Neural cell (in vitro differentiated cells): ENCODE results near the gene MEF2A.

Experiments
- EP300 ChIP-seq: fragments of 450-650 bp; conservative IDR thresholded peaks from 2 replicates; pipeline ENCODE4 v1.6.1; 2014; ENCODE audit warnings: antibody characterized with exemption, mild to moderate bottlenecking, moderate library complexity; ENCODE audit not compliant: poor library complexity, severe bottlenecking
- EZH2 ChIP-seq: fragments of 200-600, 300-800 bp; shearing (Covaris generic), sonication (generic); IDR thresholded peaks from 2 replicates; pipeline ENCODE4 v1.6.1; 2014; ENCODE audit warnings: antibody characterized with exemption, low read length, borderline replicate concordance, mild to moderate bottlenecking; ENCODE audit not compliant: insufficient read depth, poor library complexity, severe bottlenecking
- MXI1 ChIP-seq: fragments of 450-650 bp; conservative IDR thresholded peaks from 2 replicates; pipeline ENCODE4 v1.6.1; 2014; ENCODE audit warnings: antibody characterized with exemption, mild to moderate bottlenecking; ENCODE audit not compliant: poor library complexity, severe bottlenecking
- POLR2AphosphoS5 ChIP-seq: IDR thresholded peaks from 2 replicates; pipeline ENCODE4 v1.6.1; 2012
- RAD21 ChIP-seq: fragments of 450-650 bp; conservative IDR thresholded peaks from 2 replicates; pipeline ENCODE4 v1.6.1; 2014; ENCODE audit warnings: antibody characterized with exemption, mild to moderate bottlenecking, moderate library complexity
- TF ChIP-seq, protein P1 (sequence below): fragments of 450-650 bp; IDR thresholded peaks from 2 replicates; pipeline ENCODE4 v1.5.1; 2014; ENCODE audit warnings: antibody characterized with exemption, mild to moderate bottlenecking, moderate library complexity; ENCODE audit not compliant: poor library complexity, severe bottlenecking

DNA sequence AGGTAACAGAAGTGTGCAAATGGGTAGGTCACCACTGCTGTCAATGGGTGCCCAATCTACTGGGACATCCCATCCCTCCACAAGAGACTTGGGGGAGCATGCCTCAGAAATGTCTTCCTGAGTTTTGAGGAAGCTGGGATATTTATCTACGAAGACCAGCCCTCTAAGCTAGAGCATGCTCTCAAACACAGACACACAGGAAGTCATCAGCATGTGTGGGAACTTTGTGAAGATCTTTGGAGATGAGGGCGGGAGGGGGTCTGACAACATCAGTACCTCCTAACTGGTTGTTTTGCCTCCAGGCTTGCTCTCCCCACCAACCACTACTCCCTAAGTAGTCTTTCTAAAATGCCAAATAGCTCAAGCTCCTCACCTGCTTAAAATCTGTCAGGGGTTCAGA lies 3.5 kb upstream of the MEF2A start:
- TF ChIP-seq, protein P1, sequence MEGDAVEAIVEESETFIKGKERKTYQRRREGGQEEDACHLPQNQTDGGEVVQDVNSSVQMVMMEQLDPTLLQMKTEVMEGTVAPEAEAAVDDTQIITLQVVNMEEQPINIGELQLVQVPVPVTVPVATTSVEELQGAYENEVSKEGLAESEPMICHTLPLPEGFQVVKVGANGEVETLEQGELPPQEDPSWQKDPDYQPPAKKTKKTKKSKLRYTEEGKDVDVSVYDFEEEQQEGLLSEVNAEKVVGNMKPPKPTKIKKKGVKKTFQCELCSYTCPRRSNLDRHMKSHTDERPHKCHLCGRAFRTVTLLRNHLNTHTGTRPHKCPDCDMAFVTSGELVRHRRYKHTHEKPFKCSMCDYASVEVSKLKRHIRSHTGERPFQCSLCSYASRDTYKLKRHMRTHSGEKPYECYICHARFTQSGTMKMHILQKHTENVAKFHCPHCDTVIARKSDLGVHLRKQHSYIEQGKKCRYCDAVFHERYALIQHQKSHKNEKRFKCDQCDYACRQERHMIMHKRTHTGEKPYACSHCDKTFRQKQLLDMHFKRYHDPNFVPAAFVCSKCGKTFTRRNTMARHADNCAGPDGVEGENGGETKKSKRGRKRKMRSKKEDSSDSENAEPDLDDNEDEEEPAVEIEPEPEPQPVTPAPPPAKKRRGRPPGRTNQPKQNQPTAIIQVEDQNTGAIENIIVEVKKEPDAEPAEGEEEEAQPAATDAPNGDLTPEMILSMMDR, result no peak
- TF ChIP-seq MXI1 (no peak), RAD21 (no peak), POLR2AphosphoS5 (no peak), EZH2 (no peak), EP300 (no peak)
